NCI-H146 treated with DMSO at 0.1 percent for 48 hours (cell line): ENCODE measurements around the gene TUBA3C.

Experiments
- DNase-seq: peaks from one replicate; lab custom pipeline; 2025; ENCODE audit not compliant: unreplicated experiment; lab: John Stamatoyannopoulos, UW

The TUBA3C gene

DNA sequence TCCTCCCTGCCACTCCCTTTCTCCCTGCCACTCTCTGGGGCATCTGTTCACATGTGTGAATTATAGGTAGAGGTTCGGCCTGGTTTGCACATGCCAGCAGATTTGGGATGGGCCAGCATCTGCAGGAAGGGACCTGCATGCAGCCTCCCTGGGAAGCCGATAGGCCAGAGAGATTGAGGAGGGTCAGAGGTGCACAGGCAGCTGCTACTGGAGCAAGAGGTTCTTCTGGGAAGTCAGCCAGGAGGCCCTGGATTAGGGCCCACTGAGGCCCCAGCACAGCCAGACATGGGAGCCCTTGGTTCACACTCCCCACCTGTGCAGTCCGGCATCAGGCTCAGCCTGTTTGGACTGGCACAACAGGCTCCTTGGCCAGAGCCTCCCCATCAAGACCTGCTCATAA, 12.1 kb downstream of the TUBA3C start:
- DNase-seq = no peak

DNA sequence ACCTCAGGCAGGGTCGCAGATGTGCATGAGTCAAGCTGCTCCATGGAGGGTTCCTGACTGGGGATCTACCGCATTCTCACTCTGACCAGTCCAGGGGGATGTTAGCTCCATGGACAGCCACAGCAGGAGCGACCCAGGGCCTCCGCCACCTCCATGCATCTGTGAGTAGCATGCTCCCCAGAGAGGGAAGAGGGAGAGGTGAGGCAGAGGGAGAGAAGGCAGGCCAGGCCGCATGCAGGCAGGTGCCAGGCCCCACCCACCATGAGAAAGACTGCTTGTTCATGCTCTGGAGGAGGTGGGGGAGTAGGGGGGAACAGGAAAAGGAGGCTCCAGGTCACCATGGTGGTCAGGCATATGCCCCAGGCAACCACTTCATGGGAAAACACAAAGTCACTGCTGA, 20.3 kb downstream of the TUBA3C start:
- no peak for DNase-seq

DNA sequence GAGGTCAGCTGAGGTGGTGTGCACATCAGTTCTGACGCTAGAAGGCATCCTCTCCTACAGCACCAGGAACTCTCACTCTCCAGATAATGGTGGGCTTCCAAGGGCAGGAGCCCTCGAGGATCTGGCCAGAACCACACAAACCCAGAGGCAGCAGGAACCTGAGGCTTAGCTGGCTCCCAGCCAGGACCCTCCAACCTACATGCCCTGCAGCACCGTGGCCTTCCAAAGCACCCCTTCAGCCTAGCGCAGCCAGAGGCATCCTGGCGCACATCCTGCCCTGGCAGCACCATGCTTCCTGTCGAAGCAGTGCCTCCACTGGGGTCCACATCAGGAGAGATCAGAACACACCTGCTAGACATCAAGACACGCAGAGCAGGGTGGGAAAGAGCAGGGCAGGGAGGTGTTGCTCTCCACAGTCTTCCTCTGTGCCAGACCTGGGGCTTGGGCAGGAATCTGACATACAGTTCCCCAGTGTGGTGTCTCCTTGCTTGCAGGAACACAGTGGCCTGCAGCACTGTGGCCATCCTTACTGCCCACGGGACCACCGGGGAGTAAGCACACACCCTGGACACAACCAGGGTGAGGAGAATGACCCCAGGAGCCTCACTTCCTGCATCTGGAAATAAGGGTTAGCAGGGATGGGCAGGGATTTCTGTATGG, 21.7 kb downstream of the TUBA3C start:
- DNase-seq = no peak

DNA sequence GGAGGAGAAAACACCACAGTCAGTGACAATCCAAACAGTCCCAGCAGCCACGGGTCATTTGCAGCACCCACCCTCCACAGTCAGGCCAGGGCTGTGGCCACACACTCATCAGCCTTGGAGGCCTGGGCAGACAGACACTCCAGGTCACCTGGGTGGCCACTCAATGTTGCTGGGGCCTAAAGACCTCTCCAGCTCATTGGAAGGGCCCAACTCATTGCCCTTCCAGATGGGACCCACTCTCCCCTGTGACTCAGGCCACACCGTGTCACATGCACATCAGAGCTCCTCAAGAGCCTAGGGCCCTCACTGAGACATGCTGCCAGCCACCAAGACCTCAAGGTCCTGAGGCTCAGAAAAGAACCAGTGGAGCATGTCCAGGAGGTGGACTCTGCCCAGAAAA, 22.4 kb downstream of the TUBA3C start:
- no peak for DNase-seq

DNA sequence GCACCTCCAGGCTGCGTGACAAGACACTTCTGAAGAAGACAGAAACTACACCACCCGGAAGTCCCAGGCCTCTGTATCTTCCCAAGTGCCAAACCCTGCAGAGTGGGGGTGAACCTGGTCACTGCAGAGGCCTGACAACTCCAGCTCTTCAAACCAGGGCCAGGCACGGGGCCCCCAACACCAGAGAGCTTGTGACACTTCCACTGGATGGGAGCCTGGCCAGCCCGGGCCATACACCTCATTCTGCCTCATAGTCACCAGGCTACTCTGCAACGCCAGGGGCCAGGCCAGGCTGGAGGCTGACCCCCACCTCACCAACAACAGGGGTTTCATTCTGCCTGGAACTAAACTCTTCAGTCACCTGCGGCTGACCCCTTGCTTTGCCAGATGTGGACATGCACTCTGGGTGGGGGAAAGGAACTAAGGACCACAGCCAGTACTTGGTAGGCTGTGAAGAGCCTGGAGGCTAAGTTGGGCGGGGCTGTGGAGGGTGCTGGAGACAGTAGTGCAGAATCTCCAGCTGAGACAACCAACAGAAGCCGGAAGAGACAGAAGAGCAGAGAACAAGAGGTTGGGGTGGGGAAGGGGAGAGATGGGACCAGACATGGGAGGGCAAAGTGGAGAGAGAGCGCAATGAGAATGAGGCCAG, 23.0 kb downstream of the TUBA3C start:
- no peak for DNase-seq

DNA sequence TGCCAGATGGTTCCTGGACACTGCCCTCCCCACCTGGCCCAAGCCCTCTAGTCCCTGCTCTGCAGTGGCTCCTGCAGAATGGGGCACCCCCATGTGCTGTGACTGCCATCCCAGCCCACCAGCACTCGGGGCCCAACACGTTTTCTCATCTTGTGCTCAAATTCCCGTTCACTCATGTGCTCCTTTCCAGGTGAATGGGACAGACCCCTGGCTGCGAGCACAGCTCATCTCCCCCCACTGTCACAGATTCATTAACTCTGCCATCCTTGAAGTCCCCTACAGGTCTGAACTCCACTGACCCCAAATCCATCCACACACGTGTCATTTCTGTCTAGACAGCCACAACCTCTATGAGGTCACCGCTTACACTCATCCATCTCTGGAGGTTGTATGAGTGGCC, 23.6 kb downstream of the TUBA3C start:
- no peak for DNase-seq

DNA sequence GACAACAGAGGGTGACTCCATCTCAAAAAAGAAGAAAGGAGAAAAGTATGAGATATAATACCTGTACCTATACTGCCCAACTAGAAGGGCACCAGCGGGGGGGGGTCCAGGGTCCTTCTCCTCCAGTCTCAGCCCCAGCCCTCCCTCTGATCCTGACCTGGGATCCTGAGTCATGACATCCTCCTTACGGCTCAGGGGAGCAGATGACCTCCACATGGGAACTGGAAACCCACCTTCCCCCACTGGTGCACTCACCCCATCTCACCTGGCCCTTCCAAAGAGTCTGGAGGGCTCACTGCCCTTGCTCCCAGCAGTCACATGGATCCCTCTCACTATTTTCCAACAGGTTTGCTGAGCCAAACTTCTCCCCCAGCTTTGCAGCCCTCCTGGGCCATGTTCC, 24.2 kb downstream of the TUBA3C start:
- no peak for DNase-seq

DNA sequence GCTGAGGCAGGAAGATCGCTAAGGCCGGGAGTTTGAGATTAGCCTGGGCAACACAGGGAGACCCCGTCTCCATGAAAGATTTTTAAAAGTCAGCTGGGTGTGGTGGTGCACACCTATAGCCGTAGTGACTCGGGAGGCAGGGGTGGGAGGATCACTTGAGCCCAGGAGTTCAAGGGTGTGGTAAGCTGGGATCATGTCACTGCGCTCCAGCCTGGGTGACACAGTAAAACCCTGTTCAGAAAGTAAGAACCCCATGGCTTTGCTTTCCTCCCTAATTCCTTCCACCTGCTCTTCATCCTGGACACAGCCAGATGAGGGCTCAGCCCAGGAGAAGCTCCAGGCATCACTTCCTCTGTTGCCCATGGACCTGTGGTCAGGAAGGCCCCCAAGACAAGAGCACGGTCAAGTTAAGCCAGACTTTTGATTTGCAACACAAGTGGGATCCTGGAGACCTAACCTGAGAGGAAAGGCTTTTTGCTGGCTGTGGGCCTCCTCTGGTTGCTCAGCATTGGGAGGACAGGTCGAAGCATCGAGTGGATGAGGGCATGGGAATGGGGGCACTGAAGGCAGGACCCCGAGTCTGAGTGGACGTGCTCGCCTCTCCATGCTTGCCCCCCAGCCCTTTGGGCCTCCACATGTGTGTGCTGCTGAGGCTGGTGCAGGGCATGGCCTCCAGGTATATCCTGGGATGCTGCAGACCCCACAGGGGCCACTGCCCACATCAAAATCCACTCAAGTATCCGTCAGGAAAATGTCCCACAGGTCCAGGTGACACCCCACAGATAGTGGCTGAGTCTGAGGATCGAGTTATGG, 25.4 kb downstream of the TUBA3C start:
- DNase-seq = no peak

DNA sequence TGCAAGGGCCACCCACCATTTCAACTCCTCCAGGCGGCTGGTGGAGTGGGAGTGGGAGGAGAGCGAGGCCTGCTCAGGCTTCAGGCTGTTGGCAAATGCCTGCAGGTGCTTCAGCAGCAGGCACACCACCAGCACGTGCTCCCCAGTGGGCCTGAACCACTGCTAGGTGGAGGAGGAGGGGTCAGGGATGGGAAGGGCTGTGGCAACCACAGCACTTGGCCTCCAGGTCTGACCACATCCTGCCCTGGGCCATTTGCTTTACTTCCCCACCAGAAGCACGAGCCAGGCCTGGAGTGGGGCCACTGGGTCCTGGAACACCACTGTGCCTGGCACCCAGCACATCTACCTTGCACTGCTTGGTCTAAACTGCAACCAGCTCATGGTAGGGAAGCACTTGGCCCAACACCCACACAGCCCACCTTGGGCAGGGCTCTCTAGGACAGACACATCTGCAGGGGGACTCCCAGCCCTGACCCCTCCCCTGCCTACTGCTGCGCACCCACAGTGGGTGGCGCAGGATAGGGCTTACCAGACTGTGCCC, 26.2 kb downstream of the TUBA3C start:
- DNase-seq = no peak

DNA sequence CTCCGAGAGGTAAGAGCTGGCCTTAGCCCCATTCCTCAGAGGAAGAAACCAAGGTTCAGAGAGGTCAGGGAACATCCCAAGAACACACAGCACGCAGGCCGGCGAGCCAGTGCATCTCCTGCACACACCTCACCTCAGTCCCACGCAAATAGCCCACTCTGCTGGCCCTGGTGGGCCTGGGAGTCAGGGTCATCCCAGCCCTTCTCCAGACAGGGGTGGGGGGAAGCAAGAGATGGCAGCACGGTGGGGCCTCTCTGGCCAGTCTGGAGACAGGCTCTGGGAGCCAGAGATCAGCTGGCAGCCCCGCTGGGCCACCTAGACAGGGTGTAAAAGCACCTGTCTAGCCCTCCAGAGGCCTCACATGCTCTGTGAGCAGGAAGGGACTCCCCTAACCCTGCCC, 26.8 kb downstream of the TUBA3C start:
- DNase-seq = no peak

DNA sequence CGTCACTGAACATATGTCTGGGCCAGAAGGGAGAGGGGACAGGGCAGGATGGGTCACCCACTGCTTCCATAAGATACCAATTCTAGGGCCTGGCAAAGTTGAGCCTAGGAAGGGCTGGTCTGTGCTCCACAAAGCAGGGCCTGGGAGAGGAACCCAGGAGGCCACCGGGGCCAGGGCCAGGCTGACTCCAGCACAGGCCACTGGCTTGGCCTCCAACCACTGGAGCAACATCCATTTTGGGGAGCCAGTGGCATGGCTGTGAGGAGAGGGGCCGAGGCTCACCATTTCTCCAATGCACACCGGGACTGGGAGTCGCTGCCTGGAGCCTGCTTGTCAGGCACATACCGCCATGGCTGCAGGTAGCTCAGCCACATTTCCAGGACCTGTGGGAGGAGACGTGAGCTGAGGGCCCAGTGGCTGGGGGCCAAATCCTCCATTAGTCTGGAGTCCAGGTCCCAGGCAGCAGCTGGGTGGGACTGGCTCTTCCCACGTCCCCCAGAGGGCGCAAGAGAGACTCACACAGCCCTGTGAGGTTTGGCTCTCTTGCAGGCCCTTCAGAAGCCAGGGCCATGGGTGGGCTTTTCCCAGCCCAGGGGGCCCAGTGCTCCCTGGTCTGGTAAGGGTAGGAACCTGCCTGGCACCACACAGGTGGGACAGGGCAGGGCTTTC, 27.7 kb downstream of the TUBA3C start:
- no peak for DNase-seq

DNA sequence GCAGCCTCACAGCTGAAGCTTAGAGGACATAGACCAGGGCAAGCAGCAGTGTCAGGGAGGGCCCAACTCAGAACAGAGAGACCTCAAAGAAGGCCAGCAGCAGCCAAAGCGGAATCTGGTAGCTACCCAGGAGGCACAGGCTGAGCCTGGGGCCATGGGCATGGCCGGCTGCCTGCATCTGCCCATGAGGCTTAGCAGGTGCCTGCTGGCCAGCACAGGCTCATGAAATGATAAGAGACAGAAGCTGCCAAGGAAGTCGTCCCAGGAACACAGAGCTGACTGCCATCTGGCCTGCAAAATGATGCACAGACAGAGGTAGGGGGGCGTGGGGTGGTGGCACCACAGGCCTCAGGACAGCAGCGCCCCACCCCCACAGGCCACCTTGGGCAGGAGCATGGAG, 29.2 kb downstream of the TUBA3C start:
- no peak for DNase-seq

DNA sequence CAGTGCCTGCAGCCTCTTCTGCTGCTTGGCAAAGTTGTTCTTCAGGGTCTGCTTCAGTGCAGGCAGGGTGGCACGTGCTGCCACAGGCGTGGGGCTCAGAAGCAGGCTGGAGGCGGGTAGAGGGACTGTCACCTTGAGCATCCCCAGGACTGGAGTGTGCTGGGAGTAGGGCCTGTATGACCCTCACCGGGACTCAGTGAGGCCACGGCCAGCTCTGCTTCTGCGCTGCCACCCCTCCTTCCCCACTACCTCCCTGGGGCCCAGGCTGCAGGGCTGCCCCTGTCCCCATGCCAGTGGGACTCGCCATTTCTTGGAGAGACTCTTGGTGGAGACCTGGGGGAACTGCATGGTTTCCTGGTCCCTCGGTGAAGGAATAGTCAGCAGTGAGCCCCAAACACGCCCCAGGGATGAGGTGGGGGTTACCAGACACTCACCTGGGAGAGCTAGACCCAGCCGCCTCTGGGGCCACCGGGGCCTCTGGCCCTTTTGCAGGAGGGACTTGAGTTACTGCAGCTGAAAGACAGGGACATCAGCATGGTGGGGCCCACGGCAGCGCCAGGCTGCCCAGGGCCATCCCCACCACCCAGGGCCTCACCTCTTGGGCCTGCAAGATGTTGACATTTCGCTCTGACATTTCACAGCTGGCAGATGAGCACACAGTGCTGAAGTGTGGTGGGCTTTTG, 29.9 kb downstream of the TUBA3C start:
- no peak for DNase-seq

DNA sequence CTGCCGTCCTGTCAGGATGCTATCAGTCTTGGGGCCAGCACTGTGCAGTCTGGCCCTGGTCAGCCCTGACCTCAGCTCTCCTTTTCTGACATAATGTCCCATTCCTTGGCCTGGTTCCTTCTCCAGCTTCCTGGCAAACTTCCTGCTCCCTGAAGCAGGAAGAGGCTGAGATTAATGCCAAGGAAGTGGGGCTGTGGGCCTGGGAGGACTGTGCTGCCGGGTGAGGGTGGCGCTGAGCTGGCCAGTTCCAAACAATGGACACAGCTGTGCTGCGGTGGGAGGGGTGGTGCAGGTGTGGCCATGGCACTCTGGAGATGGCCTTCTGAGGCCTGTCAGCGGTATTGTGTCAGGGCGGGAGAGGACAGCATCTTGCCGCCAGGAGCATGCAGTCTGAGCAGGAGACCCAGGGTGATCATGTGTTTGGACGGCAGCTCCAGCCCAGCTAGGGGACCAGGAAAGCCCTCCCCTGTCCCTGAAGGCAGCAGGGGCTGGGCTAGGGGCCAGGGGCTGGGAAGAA, 30.9 kb downstream of the TUBA3C start:
- no peak for DNase-seq

DNA sequence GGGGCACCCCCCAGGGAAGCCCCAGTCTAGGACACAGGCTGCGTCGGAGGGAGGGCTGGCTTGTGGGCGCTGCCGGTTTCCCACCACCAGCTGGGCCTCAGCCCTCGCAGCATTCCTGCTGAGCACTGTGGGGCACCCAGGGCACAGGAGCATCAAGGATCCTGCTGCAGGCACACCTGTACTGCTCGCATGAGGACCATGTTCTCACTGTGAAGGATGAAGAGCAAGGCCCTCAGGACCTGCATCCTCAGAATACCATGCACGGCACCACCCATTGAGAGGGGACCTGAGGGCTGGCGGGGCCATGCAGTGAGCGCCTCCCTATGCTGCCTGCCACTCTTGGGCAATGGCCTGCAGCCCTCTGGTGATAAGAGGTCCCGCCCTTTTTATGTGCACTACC, 31.4 kb downstream of the TUBA3C start:
- no peak for DNase-seq

DNA sequence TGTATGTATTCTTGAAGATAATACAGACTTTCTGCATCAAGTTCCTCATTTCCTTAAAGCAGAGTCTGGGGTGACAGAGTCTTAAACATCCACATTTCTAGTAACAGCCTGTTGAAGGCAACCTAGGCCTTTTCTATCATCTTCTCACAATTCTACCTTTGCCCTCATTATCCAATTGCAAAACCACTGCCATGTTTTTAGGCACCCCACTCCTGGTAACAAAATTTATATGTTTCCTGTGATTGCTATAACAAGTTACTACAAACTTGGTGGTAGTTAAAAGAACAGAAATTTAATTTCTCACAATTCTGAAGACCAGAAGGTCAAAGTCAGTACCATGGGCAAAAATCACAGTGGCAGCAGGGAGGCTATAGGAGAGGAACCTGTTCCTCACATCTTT, 33.1 kb downstream of the TUBA3C start:
- DNase-seq = no peak
